Lower leg skin (tissue), 3 donors: ENCODE results near the gene TYW1B.
"Not testable (repeated sequence)": the region's sequence is repeated elsewhere in the genome, so short reads cannot be mapped to it uniquely, and the experiment has no call there.

Experiments used
- POLR2A ChIP-seq, 2 donors: fragments of 450-650 bp; IDR thresholded peaks; one replicate each; pipeline ENCODE4 v1.6.1; 2016 to 2017; ENCODE audit warnings: antibody characterized with exemption in 2 of 2, mild to moderate bottlenecking in 1 of 2, moderate library complexity in 1 of 2
- TF ChIP-seq, protein P1 (sequence below), 3 donors: fragments of 450-650 bp; IDR thresholded peaks; one replicate each; pipeline ENCODE4 v1.5.1; 2016; ENCODE audit warnings: antibody characterized with exemption in 3 of 3, mild to moderate bottlenecking in 3 of 3, moderate library complexity in 2 of 3

DNA sequence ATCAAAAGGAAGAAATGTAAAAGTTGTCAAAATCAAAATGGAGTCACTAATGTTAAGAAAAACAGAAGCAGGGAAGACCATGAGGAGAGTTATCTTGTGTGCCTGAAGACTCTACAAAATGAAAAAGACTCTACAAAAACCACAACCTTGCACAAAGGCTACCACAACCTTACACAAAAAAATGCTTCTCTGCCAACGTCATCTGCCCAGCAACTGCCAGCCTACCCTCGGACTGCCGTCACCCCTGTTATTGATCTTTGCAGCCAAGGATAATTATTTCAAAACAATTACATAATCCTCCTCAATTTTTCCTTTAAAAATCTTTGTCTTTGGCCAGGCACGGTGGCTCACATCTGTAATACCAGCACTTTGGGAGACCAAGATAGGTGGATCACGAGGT is 61.0 kb downstream of the TYW1B start:
- TF ChIP-seq, protein P1, sequence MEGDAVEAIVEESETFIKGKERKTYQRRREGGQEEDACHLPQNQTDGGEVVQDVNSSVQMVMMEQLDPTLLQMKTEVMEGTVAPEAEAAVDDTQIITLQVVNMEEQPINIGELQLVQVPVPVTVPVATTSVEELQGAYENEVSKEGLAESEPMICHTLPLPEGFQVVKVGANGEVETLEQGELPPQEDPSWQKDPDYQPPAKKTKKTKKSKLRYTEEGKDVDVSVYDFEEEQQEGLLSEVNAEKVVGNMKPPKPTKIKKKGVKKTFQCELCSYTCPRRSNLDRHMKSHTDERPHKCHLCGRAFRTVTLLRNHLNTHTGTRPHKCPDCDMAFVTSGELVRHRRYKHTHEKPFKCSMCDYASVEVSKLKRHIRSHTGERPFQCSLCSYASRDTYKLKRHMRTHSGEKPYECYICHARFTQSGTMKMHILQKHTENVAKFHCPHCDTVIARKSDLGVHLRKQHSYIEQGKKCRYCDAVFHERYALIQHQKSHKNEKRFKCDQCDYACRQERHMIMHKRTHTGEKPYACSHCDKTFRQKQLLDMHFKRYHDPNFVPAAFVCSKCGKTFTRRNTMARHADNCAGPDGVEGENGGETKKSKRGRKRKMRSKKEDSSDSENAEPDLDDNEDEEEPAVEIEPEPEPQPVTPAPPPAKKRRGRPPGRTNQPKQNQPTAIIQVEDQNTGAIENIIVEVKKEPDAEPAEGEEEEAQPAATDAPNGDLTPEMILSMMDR (IDR thresholded peaks at IDR 0.05), result not testable (repeated sequence)
- TF ChIP-seq POLR2A (IDR thresholded peaks at IDR 0.05), result not testable (repeated sequence)
